Loucy (cell line): Measurements from ENCODE around the gene PITPNC1.

Experiments
- H2AFZ ChIP-seq: fragments of 200-600 bp; sonication (generic); 2 replicates; pipeline ENCODE4 v1.6.0; 2016; ENCODE audit warnings: antibody characterized with exemption, mild to moderate bottlenecking, low read length, moderate library complexity
- H3F3A ChIP-seq: fragments of 200-600 bp; 2 replicates; pipeline ENCODE4 v1.6.0; 2016; ENCODE audit warnings: antibody characterized with exemption, low read depth, mild to moderate bottlenecking
- H3K27me3 ChIP-seq: fragments of 200-600 bp; sonication (generic); 2 replicates; pipeline ENCODE4 v1.6.1; 2014; ENCODE audit warnings: low read length, mild to moderate bottlenecking; ENCODE audit not compliant: insufficient read depth, poor library complexity, severe bottlenecking
- H3K36me3 ChIP-seq: fragments of 200-600 bp; sonication (generic); 2 replicates; pipeline ENCODE4 v1.6.1; 2016; ENCODE audit warnings: low read length; ENCODE audit not compliant: insufficient read depth
- H3K4me1 ChIP-seq: fragments of 200-600 bp; sonication (generic); 2 replicates; pipeline ENCODE4 v1.5.1; 2014; ENCODE audit warnings: low read length, mild to moderate bottlenecking; ENCODE audit not compliant: insufficient read depth, poor library complexity, severe bottlenecking
- H3K4me2 ChIP-seq: fragments of 200-600 bp; sonication (generic); 2 replicates; pipeline ENCODE4 v1.6.0; 2014; ENCODE audit warnings: antibody characterized with exemption, low read length, low read depth, mild to moderate bottlenecking; ENCODE audit not compliant: poor library complexity, severe bottlenecking
- H3K4me3 ChIP-seq: fragments of 200-600 bp; sonication (generic); 2 replicates; pipeline ENCODE4 v1.5.1; 2014; ENCODE audit warnings: low read length, mild to moderate bottlenecking, mixed read lengths; ENCODE audit not compliant: poor library complexity, severe bottlenecking
- H3K79me2 ChIP-seq: fragments of 200-600 bp; sonication (generic); 2 replicates; pipeline ENCODE4 v1.6.1; 2014; ENCODE audit warnings: low read length; ENCODE audit not compliant: insufficient read depth
- H3K9ac ChIP-seq: fragments of 200-600 bp; sonication (generic); 2 replicates; pipeline ENCODE4 v1.6.0; 2014; ENCODE audit warnings: mild to moderate bottlenecking, low read depth, low read length, moderate library complexity; ENCODE audit not compliant: poor library complexity, severe bottlenecking
- H3K9me2 ChIP-seq: fragments of 200-600 bp; sonication (generic); replicated peaks from 2 replicates; pipeline ENCODE4 v1.6.1; 2016; ENCODE audit warnings: low read depth, low read length, mixed read lengths
- H3K9me3 ChIP-seq: fragments of 200-600 bp; sonication (generic); 2 replicates; pipeline ENCODE4 v1.6.1; 2014; ENCODE audit warnings: mild to moderate bottlenecking, antibody characterized with exemption, low read length, low read depth; ENCODE audit not compliant: insufficient read depth
- H4K20me1 ChIP-seq: fragments of 200-600 bp; sonication (generic); 2 replicates; pipeline ENCODE4 v1.6.0; 2014; ENCODE audit warnings: antibody characterized with exemption, low read length, mild to moderate bottlenecking; ENCODE audit not compliant: insufficient read depth, poor library complexity, severe bottlenecking
- EZH2phosphoT487 ChIP-seq: fragments of 200-600 bp; IDR thresholded peaks from 2 replicates; pipeline ENCODE4 v1.6.1; 2018; ENCODE audit warnings: antibody characterized with exemption, mild to moderate bottlenecking, moderate library complexity, borderline replicate concordance
- TF ChIP-seq, protein P1 (sequence below): fragments of 200-600 bp; sonication (generic); conservative IDR thresholded peaks from 2 replicates; pipeline ENCODE4 v1.5.1; 2014; ENCODE audit warnings: mild to moderate bottlenecking, antibody characterized with exemption, low read length

PITPNC1 gene

DNA sequence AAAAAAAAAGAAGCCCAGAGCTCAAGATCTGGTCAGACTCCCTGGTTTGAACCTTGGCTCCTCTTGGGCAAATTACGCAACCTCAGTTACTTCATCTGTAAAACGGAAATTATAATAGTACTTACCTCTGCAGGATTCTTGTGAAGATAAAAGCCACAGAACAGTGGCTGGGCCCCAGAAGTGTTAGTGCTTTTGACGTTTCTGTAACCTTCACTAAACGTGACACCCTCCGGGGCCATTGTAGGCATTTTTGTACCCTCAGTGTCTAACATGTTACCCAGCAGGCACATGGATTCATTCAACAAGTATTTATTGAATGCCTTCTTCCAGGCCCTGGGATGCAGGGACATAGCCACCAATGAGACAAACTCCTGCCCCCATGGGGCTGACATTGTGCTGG is 58.0 kb downstream of the PITPNC1 start:
- Histone ChIP-seq H3K4me3 (no peak overlapping the region), H3K4me1 (peaks cover 22% of the 10 kb centered on the region), H3K9ac (no peak overlapping the region), H3K9me2 (no peaks in the 10 kb centered on the region), H3K4me2 (no peak overlapping the region), H3K79me2 (no peaks in the 10 kb centered on the region; the same call in 1 of the 2 replicates), H4K20me1 (no peaks in the 10 kb centered on the region), H3F3A (no peaks in the 10 kb centered on the region; the same call in 1 of the 2 replicates), H3K9me3 (no peaks in the 10 kb centered on the region), H2AFZ (no peak overlapping the region), H3K36me3 (no peaks in the 10 kb centered on the region), H3K27me3 (no peaks in the 10 kb centered on the region)
- TF ChIP-seq, protein P1, sequence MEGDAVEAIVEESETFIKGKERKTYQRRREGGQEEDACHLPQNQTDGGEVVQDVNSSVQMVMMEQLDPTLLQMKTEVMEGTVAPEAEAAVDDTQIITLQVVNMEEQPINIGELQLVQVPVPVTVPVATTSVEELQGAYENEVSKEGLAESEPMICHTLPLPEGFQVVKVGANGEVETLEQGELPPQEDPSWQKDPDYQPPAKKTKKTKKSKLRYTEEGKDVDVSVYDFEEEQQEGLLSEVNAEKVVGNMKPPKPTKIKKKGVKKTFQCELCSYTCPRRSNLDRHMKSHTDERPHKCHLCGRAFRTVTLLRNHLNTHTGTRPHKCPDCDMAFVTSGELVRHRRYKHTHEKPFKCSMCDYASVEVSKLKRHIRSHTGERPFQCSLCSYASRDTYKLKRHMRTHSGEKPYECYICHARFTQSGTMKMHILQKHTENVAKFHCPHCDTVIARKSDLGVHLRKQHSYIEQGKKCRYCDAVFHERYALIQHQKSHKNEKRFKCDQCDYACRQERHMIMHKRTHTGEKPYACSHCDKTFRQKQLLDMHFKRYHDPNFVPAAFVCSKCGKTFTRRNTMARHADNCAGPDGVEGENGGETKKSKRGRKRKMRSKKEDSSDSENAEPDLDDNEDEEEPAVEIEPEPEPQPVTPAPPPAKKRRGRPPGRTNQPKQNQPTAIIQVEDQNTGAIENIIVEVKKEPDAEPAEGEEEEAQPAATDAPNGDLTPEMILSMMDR, result no peak
- no peak for TF ChIP-seq EZH2phosphoT487

DNA sequence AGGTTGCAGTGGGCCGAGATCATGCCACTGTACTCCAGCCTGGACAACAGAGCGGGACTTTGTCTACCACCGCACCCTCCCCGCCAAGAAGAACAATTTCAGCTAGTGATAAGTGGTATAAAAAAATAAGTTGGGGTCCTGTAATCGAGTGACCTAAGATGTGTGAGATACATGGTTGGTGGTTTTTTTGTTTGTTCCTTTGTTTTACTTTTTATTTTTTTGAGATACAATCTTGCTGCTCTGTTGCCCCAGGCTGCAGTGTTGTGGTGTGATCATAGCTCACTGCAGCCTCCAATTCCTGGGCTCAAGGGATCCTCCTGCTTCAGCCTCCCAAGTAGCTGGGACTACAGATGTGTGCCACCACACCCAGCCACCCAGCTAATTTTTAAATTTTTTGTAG is 58.7 kb downstream of the PITPNC1 start:
- Histone ChIP-seq H3K36me3 (no peaks in the 10 kb centered on the region), H3K9me3 (no peaks in the 10 kb centered on the region), H3K79me2 (no peaks in the 10 kb centered on the region; the same call in 1 of the 2 replicates), H3F3A (no peaks in the 10 kb centered on the region; the same call in 1 of the 2 replicates), H2AFZ (no peak overlapping the region), H3K9me2 (no peaks in the 10 kb centered on the region), H3K4me2 (no peak overlapping the region), H3K27me3 (no peaks in the 10 kb centered on the region), H3K4me1 (peaks cover 28% of the 10 kb centered on the region), H3K4me3 (no peak overlapping the region), H4K20me1 (no peaks in the 10 kb centered on the region), H3K9ac (no peak overlapping the region)
- no peak for TF ChIP-seq EZH2phosphoT487
- TF ChIP-seq, protein P1, result no peak

DNA sequence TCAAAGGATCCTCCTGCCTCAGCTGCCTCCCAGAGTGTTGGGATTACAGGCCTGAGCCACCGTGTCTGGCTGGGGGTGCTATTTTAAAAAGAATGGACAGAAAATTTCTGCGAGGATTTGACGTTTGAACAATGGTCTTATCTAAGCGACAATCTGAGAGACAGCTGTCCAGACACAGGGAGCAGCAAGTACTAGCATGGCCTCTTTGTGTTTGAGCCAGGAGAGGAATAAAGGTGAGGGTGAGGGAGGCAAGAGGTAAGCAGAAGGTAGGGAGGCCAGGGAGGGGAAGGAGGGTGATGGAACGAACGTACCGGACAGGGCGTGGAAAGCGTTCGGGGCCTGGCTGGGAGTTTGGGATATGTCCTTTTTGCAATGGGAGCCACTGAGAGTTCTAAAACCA is 59.2 kb downstream of the PITPNC1 start:
- H3K9me3 ChIP-seq, result no peaks in the 10 kb centered on the region
- H3K4me3 ChIP-seq, result no peak overlapping the region
- H3K27me3 ChIP-seq, result no peaks in the 10 kb centered on the region
- no peaks in the 10 kb centered on the region for H4K20me1 ChIP-seq
- peaks cover 30% of the 10 kb centered on the region for H3K4me1 ChIP-seq
- no peaks in the 10 kb centered on the region for H3K9me2 ChIP-seq
- no peaks in the 10 kb centered on the region; the same call in 1 of the 2 replicates for H3F3A ChIP-seq
- no peak for TF ChIP-seq EZH2phosphoT487
- TF ChIP-seq, protein P1, result no peak
- H3K79me2 ChIP-seq, result no peaks in the 10 kb centered on the region; the same call in 1 of the 2 replicates
- no peak overlapping the region for H2AFZ ChIP-seq
- H3K4me2 ChIP-seq, result no peak overlapping the region
- H3K36me3 ChIP-seq, result no peaks in the 10 kb centered on the region
- no peak overlapping the region for H3K9ac ChIP-seq
